ENCODE results near the gene TNIP1. TPM values are rescaled to one million over a fixed set of nuclear protein-coding genes. Genes with fewer than 3 reads are reported as not detected.

The TNIP1 gene
- total and polyA plus RNA-seq, 7 donors = 55.1 to 210 (median 73.1) TPM

- H3K27ac ChIP-seq = peak overlapping the region in 2 of 4 donors; percentile 48 to 88
- H3K4me3 ChIP-seq = no peak overlapping the region
- no peaks in the 10 kb centered on the region for H3K27me3 ChIP-seq
- 96% methylated on average over 12 of the region's 12 CpGs for WGBS, 2 donors
- intact Hi-C loops (cut with DNase I) = no loop called here
- no peak for TF ChIP-seq EP300 (IDR thresholded peaks at IDR 0.05)
- no peak for TF ChIP-seq POLR2AphosphoS5 (IDR thresholded peaks at IDR 0.05)
- no peak for TF ChIP-seq CTCF (IDR thresholded peaks at IDR 0.05)
- no peak for TF ChIP-seq POLR2A (IDR thresholded peaks at IDR 0.05)
- DNase-seq = no peak
- no peaks in the 10 kb centered on the region for H3K9me3 ChIP-seq
- H3K4me1 ChIP-seq = peaks cover 0 to 84% (median 68%) of the 10 kb centered on the region in 4 donors
- H3K36me3 ChIP-seq = peaks cover 0 to 21% (median 12%) of the 10 kb centered on the region in 4 donors
Observed at GRCh38 chr5:151064916-151065499, 15.8 kb downstream of the TNIP1 start.

- Histone ChIP-seq H3K9me3 (no peaks in the 10 kb centered on the region), H3K27ac (peak overlapping the region; percentile 48 to 88 (median 73)), H3K36me3 (peaks cover 0 to 32% (median 12%) of the 10 kb centered on the region in 4 donors), H3K4me1 (peaks cover 0 to 83% (median 65%) of the 10 kb centered on the region in 4 donors), H3K4me3 (no peak overlapping the region), H3K27me3 (no peaks in the 10 kb centered on the region)
- intact Hi-C loops (cut with DNase I) = no loop called here
- DNase-seq = no peak
- WGBS, 2 donors = 75 to 86% methylated on average over 17 of the region's 17 CpGs
- no peak for TF ChIP-seq POLR2A (IDR thresholded peaks at IDR 0.05)
- TF ChIP-seq POLR2AphosphoS5 (IDR thresholded peaks at IDR 0.05) = peak in 2 of 4 donors; percentile 17 to 47
- peak in 1 of 4 donors; percentile 20 for TF ChIP-seq EP300 (IDR thresholded peaks at IDR 0.05)
Observed at GRCh38 chr5:151063142-151063989, 17.5 kb downstream of the TNIP1 start.

GRCh38 chr5:151062405-151063141 lies 18.3 kb downstream of the TNIP1 start:
- no peaks in the 10 kb centered on the region for H3K9me3 ChIP-seq
- TF ChIP-seq CTCF (IDR thresholded peaks at IDR 0.05) = no peak
- TF ChIP-seq POLR2A (IDR thresholded peaks at IDR 0.05) = no peak
- no peak for TF ChIP-seq EP300 (IDR thresholded peaks at IDR 0.05)
- TF ChIP-seq POLR2AphosphoS5 (IDR thresholded peaks at IDR 0.05) = no peak
- DNase-seq = no peak
- peak overlapping the region; percentile 48 to 88 (median 73) for H3K27ac ChIP-seq
- H3K27me3 ChIP-seq = no peaks in the 10 kb centered on the region
- H3K36me3 ChIP-seq = peaks cover 0 to 39% (median 12%) of the 10 kb centered on the region in 4 donors
- no peak overlapping the region for H3K4me3 ChIP-seq
- 87 to 96% methylated on average over 5 of the region's 5 CpGs for WGBS, 2 donors
- intact Hi-C loops (cut with DNase I) = no loop called here
- peaks cover 0 to 77% (median 58%) of the 10 kb centered on the region in 4 donors for H3K4me1 ChIP-seq

GRCh38 chr5:151060742-151061141 lies 20.1 kb downstream of the TNIP1 start:
- 88 to 89% methylated on average over 6 of the region's 6 CpGs for WGBS, 2 donors
- H3K4me1 ChIP-seq = peaks cover 0 to 58% (median 52%) of the 10 kb centered on the region in 4 donors
- peaks cover 7 to 55% (median 17%) of the 10 kb centered on the region in 4 donors for H3K36me3 ChIP-seq
- H3K4me3 ChIP-seq = no peak overlapping the region
- TF ChIP-seq POLR2AphosphoS5 (IDR thresholded peaks at IDR 0.05) (peak in 1 of 4 donors; percentile 6), CTCF (IDR thresholded peaks at IDR 0.05) (no peak)
- intact Hi-C loops (cut with DNase I) = no loop called here
- no peaks in the 10 kb centered on the region for H3K9me3 ChIP-seq
- peak overlapping the region; percentile 29 to 76 (median 62) for H3K27ac ChIP-seq
- DNase-seq = no peak
- H3K27me3 ChIP-seq = no peaks in the 10 kb centered on the region

All from sigmoid colon (tissue), 7 donors.